A673 (cell line): ENCODE measurements around the gene SH3BP5L. TPM values are rescaled to one million over a fixed set of nuclear protein-coding genes. Genes with fewer than 3 reads are reported as not detected.

ENCODE experiments used
- Bru-seq: library from RNA; stranded (reverse); fragments of 400-500 nt; gene quantifications from one replicate; lab custom pipeline; 2021; lab: Mats Ljungman, UMichigan
- BruChase-seq, 2 experiments: library from RNA; stranded (reverse); fragments of 400-500 nt; gene quantifications; one replicate each; lab custom pipeline; 2021; lab: Mats Ljungman, UMichigan
- BruUV-seq: library from RNA; stranded (reverse); fragments of 400-500 nt; replicated peaks from 2 replicates; lab custom pipeline; 2021; lab: Mats Ljungman, UMichigan
- CTCF ChIA-PET: fragments of 300-600 bp; sonication (Branson Sonifier 250); formaldehyde crosslinking; loops from one replicate; lab custom pipeline; 2022; ENCODE audit warnings: antibody characterized with exemption; lab: Charles Lee
- POLR2A ChIA-PET: fragments of 300-600 bp; sonication (Branson Sonifier 250); formaldehyde crosslinking; loops from one replicate; lab custom pipeline; 2022; ENCODE audit warnings: antibody characterized with exemption; ENCODE audit not compliant: low non-redundant PET; lab: Charles Lee
- DNase-seq: peaks from one replicate; pipeline ENCODE4 v3.0.0-alpha.2; 2015; ENCODE audit warnings: low spot score
- H3K27ac ChIP-seq: fragments of 200-600 bp; sonication (generic); 2 replicates; pipeline ENCODE4 v1.5.1; 2016; ENCODE audit warnings: mixed run types, low read depth, mild to moderate bottlenecking, mixed read lengths, antibody characterized with exemption, low read length; ENCODE audit not compliant: poor library complexity, severe bottlenecking
- H3K27me3 ChIP-seq: fragments of 200-600 bp; sonication (generic); replicated peaks from 2 replicates; pipeline ENCODE4 v1.6.1; 2017; ENCODE audit warnings: mixed run types, low read depth, mild to moderate bottlenecking, mixed read lengths, antibody characterized with exemption, low read length; ENCODE audit not compliant: insufficient read depth, poor library complexity
- H3K36me3 ChIP-seq: fragments of 200-600 bp; sonication (generic); 2 replicates; pipeline ENCODE4 v1.6.1; 2016; ENCODE audit warnings: mixed run types, mild to moderate bottlenecking, mixed read lengths, antibody characterized with exemption, low read length; ENCODE audit not compliant: insufficient read depth, poor library complexity, severe bottlenecking
- H3K4me1 ChIP-seq: fragments of 200-600 bp; sonication (generic); 2 replicates; pipeline ENCODE4 v1.6.1; 2017; ENCODE audit warnings: mixed run types, mild to moderate bottlenecking, mixed read lengths, antibody characterized with exemption, low read length; ENCODE audit not compliant: insufficient read depth, poor library complexity, severe bottlenecking
- H3K4me3 ChIP-seq: fragments of 200-600 bp; sonication (generic); 2 replicates; pipeline ENCODE4 v1.5.1; 2016; ENCODE audit warnings: low read depth, mixed run types, mild to moderate bottlenecking, mixed read lengths, low read length; ENCODE audit not compliant: poor library complexity, severe bottlenecking
- H3K9me3 ChIP-seq: fragments of 200-600 bp; sonication (generic); 2 replicates; pipeline ENCODE4 v1.6.1; 2016; ENCODE audit warnings: mixed run types, low read depth, mild to moderate bottlenecking, mixed read lengths, antibody characterized with exemption, low read length; ENCODE audit not compliant: poor library complexity, severe bottlenecking
- CTCF ChIP-seq: fragments of 300-800, 200-600 bp; sonication (generic); conservative IDR thresholded peaks from 2 replicates; pipeline ENCODE4 v1.5.1; 2017; ENCODE audit warnings: low read depth, mild to moderate bottlenecking, antibody characterized with exemption, low read length, moderate library complexity, mixed read lengths
- EZH2 ChIP-seq: fragments of 200-600 bp; sonication (generic); IDR thresholded peaks from 2 replicates; pipeline ENCODE4 v1.6.1; 2017; ENCODE audit warnings: borderline replicate concordance, low read depth, mild to moderate bottlenecking, mixed read lengths, antibody characterized with exemption, low read length; ENCODE audit not compliant: poor library complexity, severe bottlenecking
- intact Hi-C: fragments of 100-400 bp; cut with micrococcal nuclease; formaldehyde crosslinking; loops from one replicate; pipeline ENCODE4 v1.10.0; 2022; ENCODE audit not compliant: unreplicated experiment
- long read RNA-seq: library from polyadenylated mRNA; stranded (forward); transcript quantifications from one replicate; pipeline ENCODE4 v2.0.0, GENCODE V29; 2022
- total RNA-seq: library from RNA; stranded (reverse); gene quantifications from 2 replicates; pipeline ENCODE4 v1.2.3, GENCODE V29; 2021

SH3BP5L gene
- total RNA-seq (26.7 and 28.6 TPM in 2 replicates), Bru-seq, nascent RNA (percentile 71 among the genes with signal in this experiment), BruChase-seq, experiment 1, labeled RNA remaining after a 2-hour chase (percentile 70 among the genes with signal in this experiment), BruChase-seq, experiment 2, labeled RNA remaining after a 6-hour chase (percentile 71 among the genes with signal in this experiment)
- long read RNA-seq, partial matches to known transcripts: 1 of 4 reads
- long read RNA-seq, other reads (novel, unspliced or antisense): 1 of 4 reads

- POLR2A ChIA-PET: interaction anchor here (0.7 kb wide), 1 partner anchor 12 kb away, joined by 3 read pairs; the partner anchor contains the start of gene ZNF672
- peak within 1 kb of the TSS; percentile 72 for H3K4me3 ChIP-seq
- peak; percentile 98 for DNase-seq
- CTCF ChIA-PET: interaction anchor here (0.6 to 1.7 kb wide), 3 partner anchors 12 to 80 kb away, joined by 3 to 8 read pairs (median 7); partner anchors contain the start of gene ZNF672
- peak within 1 kb of the TSS; percentile 95 for H3K27ac ChIP-seq
- TF ChIP-seq CTCF (peak; percentile 90), EZH2 (no peak)
- BruUV-seq: TSS peak; percentile 97
- intact Hi-C loops: loop anchor here (1.0 kb wide), 1 partner anchor 12 kb away; the partner anchor contains the start of gene ZNF672
- peaks cover 6% of the 10 kb centered on the region for H3K36me3 ChIP-seq
- peaks cover 11% of the 10 kb centered on the region for H3K4me1 ChIP-seq
- H3K27me3 ChIP-seq: no peaks in the 10 kb centered on the region
- H3K9me3 ChIP-seq: no peaks in the 10 kb centered on the region
Observed at GRCh38 chr1:248825909-248826760, at the start of gene SH3BP5L. SH3BP5L (minus strand) TSS chr1:248825915; CDS start chr1:248824935, 980 bp downstream.

GRCh38 chr1:248873993-248874533 is 48.3 kb upstream of the SH3BP5L start:
- BruUV-seq: no TSS peak
- Histone ChIP-seq H3K36me3 (no peaks in the 10 kb centered on the region), H3K4me3 (peak overlapping the region; percentile 79), H3K27me3 (no peaks in the 10 kb centered on the region), H3K4me1 (peaks cover 5% of the 10 kb centered on the region), H3K9me3 (no peaks in the 10 kb centered on the region), H3K27ac (no peak overlapping the region)
- intact Hi-C loops: loop anchor here (1.0 kb wide), 1 partner anchor 32 kb away; the partner anchor contains the start of gene PGBD2
- TF ChIP-seq EZH2 (no peak), CTCF (no peak)
- ChIA-PET CTCF (interaction anchor here (0.6 to 1.0 kb wide), 2 partner anchors 33 to 47 kb away, joined by 3 to 7 read pairs; no protein-coding TSS in a partner anchor), POLR2A (no interaction called here)
- no peak for DNase-seq

- peak; percentile 97 for DNase-seq
- Histone ChIP-seq H3K27ac (peak overlapping the region; percentile 81), H3K4me1 (peaks cover 5% of the 10 kb centered on the region), H3K27me3 (no peaks in the 10 kb centered on the region), H3K36me3 (no peaks in the 10 kb centered on the region), H3K9me3 (no peaks in the 10 kb centered on the region), H3K4me3 (peak overlapping the region; percentile 79)
- TF ChIP-seq CTCF: no peak
- no peak for TF ChIP-seq EZH2
- POLR2A ChIA-PET: no interaction called here
- CTCF ChIA-PET: interaction anchor here (0.6 to 1.0 kb wide), 2 partner anchors 33 to 46 kb away, joined by 3 to 7 read pairs; no protein-coding TSS in a partner anchor
- intact Hi-C loops: no loop called here
- no TSS peak for BruUV-seq
Observed at GRCh38 chr1:248873409-248873992, 47.8 kb upstream of the SH3BP5L start.
